NK-92 treated with Interleukin-12 subunit alpha and Interleukin-12 subunit beta, amount 100 ng/mL, for 24 hours (cell line): ENCODE measurements around the gene GNL1.
"Not testable (repeated sequence)": the region's sequence is repeated elsewhere in the genome, so short reads cannot be mapped to it uniquely, and the experiment has no call there.

Experiments
- DNase-seq: peaks from one replicate; lab custom pipeline; 2025; lab: John Stamatoyannopoulos, UW

Gene GNL1

GRCh38 chr6:30495993-30496392, 60.3 kb downstream of the GNL1 start:
- no peak for DNase-seq

- not testable (repeated sequence) for DNase-seq
Observed at GRCh38 chr6:30495060-30495459, 61.2 kb downstream of the GNL1 start.

GRCh38 chr6:30494291-30494861, 61.9 kb downstream of the GNL1 start:
- no peak for DNase-seq

GRCh38 chr6:30493643-30494250, 62.5 kb downstream of the GNL1 start:
- no peak for DNase-seq

- DNase-seq: no peak
Observed at GRCh38 chr6:30491991-30492952, 64.0 kb downstream of the GNL1 start.
